Fibroblast of skin of back (primary cell): ENCODE measurements around the gene MMEL1.
"Not testable (repeated sequence)": the region's sequence is repeated elsewhere in the genome, so short reads cannot be mapped to it uniquely, and the experiment has no call there.

Source experiments
- DNase-seq: peaks from one replicate; pipeline ENCODE4 v3.0.0-alpha.2; 2013

MMEL1 gene

DNA sequence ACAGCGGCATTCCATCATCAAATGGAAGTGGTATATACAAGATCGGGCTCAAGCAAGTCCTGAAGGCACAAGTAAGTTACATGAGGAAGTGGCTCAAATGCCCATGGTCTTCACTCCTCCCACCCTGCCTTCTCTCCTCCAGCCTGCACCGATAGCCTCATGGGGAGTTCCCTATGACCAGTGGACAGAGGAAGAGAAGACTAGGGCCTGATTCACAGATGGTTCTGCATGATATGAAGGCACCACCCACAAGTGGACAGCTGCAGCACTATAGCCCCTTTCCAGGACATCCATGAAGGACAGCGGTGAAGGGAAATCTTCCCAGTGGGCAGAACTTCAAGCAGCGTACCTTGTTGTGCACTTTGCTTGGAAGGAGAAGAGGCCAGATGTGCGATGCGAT is 7.1 kb downstream of the MMEL1 start:
- not testable (repeated sequence) for DNase-seq

DNA sequence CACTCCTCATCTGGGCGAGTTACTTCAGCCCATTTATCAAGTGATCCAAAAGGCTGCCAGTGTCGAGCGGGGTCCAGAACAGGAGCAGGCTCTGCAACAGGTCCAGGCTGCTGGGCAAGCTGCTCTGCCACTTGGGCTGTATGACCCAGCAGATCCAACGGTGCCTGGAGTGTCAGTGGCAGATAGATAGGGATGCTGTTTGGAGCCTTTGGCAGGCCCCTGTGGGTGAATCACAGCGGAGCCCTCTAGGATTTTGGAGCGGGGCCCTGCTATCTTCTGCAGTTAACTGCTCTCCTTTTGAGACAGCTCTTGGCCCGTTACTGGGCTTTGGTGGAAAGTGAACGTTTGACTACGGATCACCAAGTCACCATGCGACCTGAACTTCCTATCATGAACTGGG is 7.5 kb downstream of the MMEL1 start:
- no peak for DNase-seq

DNA sequence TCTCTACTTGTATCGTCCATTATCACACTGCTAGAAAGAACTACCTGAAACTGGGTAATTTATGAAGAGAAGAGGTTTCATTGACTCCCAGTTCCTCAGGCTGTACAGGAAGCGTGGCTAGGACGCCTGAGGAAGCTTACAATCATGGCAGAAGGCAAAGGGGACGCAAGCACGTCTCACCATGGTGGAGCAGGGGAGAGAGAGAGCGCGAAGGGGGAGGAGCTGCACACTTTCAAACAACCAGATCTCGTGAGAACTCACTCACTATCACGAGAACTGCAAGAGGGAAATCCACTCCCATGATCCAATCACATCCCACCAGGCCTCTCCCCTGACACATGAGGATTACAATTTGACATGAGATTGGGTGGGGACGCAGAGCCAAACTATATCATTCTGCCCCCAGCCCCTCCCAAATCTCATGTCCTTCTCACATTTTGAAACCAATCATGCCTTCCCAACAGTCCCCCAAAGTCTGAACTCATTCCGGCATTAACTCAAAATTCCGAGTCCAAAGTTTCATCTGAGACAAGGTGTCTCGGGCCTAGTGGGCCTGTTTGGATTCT is 8.0 kb downstream of the MMEL1 start:
- DNase-seq = no peak

DNA sequence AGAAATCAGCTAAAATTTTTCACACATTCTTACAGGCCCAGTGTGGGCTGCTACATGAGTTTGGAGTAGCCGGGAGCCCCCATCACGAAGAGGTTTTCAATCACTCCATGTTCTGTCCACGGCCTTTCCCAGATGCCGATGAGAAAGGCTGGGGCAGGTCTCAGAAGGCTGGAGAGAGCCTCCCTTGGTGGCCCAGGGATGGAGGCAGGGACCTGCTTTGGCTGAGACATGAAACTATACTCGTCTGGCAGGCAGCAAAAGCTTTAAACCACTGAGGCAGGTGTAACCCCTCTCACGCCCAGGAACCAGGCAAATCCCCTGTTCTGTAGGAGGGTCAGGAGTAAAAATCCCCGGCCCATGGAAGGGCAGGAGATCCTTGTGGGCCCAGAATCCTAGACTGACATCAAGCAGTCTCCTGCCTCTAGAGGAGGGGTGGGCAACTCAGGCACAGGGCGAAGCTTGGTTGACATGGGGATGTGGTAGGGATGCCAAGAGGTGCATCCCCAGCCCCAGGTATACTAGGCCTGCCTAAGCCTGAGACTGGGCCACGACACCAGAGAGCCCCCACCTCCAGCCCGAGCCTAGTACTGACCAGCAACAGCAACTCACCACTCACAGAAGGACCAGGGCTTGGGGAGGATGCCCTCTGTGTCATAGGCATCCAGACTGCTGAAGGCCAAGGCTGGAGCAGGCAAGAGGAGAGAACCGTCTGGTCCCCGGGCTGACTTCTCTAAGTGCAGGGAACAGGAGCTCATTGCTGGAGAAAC is 9.1 kb downstream of the MMEL1 start:
- DNase-seq = no peak

DNA sequence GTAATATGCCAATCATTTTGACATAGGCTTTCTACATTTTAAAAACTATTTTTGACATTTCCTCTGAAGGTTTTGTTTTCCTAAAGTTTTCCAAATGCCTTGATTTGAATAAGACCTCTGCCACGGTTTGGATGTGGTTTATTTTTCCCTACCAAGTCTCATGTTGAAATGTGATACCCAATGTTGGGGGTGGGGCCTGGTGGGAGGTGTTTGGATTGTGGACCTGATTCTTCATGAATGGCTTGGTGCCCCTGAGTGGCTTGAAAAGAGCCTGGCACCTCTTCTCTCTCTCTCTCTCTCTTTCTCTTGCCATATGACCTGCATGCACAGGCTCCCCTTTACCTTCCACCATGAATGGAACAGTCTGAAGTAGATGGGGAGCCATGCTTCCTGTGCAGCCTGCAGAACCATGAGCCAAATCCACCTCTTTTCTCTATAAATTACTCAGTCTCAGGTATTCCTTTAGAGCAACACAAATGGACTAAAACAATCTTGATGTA is 14.8 kb downstream of the MMEL1 start:
- no peak for DNase-seq

DNA sequence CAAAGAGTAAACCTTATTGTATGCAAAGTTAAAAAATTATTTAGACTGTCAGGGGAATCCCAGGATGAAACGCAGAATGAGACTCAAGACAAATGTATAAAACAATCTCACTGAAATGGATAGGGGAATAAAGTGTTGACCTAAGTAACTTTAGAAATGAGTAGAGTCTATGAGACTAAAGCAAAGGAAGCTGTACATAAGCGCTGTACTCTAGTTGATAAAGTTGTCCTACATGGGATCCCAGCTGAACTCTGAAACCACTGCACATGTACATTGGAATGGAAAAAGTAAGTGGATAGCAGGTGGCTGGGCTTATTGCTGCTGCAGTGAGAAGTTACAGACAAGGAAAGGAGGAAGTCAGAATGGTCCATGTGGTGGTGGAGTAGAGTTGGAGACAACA is 18.7 kb downstream of the MMEL1 start:
- no peak for DNase-seq

DNA sequence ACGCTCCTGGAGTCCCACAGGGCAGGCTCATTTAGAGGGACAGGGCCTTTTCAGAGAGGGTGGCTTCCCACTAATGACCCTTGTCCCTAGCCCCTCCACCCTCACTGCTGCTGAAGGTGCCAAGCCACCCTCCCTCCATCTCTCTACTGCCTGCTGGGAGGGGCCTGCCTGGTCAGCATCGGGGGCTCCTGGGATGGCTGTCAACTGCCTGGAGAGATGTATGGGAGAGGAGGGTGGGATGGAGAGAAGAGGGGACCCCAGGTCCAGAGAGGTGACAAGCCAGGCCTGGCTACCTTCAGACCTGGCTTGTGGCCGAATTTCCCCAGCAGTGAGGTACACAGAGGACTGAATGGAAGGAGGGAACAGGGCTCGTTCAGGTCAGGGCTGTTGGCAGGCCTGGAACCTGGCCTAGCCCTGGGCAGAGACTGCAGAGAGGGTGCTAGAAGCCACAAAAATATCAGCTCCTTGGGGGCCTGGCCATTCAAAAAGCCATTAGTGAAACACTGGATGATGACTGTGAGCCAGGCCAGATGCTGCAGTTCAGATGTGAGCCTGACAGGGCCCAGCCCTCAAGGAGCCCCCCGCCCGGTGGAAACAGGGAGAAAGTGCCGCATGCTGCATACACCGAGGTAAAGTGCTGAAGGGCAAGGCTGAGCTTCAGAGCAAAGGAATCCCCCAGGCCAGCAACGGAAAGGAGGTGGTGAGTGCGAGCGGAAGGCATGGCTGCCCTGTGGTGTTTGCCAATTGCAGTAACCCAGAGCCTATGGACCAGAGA is 20.0 kb downstream of the MMEL1 start:
- no peak for DNase-seq

DNA sequence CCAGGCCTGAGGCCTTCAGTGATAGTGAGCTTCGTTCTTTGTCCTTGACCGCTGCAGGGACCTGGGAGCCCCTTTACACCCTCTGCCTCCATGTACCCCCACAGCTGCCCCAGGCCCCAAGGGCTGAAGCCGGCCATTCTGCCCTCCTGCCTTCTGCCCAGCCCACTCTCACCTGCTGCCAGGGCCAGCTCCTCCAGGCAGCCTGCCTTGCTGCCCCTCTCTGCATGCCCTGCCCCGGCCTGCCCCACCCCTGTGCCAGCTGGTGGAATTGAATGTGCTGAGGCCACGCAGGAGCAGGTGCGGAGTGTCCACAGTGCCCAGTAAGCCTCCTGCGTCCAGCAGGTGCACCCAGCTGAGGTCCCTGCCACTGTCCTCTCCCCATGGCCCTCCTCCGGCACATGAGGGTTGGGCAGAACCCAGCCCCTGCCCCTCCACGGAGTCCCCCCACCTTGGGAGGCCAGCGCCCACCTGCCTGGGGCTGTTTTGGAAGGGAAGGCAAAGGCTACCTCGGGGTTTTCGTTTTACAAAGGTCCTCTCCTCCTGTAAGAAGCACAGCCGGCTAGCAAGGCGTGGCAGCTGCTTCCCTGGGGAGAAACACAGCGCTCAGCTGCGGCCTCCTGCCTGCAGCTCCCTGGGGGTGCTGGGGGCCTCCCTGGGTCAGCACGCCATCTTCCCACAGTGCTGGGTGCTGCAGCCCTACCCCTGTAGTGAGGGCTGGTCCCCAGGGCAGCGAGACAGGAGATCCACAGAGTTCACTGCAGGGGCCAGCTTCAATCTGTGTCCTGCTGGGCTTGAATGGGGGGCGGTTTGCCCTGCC is 21.0 kb downstream of the MMEL1 start:
- no peak for DNase-seq

DNA sequence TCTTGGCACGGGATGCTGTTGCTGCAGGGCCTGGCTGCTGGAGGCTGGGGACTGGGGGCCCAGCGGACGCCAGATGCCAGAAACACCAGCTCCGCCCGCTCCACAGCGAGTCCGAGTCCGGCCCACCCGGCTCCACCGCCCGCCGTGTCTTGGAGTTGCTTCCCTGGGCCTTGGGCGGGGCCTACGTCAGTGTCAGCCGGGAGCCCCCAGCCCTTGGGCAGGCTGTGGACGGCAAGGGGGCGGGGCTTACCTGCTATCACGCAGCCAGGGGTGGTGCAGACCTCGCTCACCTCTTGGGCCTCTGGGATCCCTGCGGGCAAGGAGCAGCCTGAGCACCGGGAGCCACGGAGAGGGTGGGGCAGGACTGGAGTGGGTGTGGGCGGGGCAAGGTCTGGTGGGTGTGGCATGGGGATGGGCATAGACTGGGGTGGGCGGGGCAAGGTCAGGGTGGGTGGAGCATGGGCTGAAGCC is 21.8 kb downstream of the MMEL1 start:
- no peak for DNase-seq

DNA sequence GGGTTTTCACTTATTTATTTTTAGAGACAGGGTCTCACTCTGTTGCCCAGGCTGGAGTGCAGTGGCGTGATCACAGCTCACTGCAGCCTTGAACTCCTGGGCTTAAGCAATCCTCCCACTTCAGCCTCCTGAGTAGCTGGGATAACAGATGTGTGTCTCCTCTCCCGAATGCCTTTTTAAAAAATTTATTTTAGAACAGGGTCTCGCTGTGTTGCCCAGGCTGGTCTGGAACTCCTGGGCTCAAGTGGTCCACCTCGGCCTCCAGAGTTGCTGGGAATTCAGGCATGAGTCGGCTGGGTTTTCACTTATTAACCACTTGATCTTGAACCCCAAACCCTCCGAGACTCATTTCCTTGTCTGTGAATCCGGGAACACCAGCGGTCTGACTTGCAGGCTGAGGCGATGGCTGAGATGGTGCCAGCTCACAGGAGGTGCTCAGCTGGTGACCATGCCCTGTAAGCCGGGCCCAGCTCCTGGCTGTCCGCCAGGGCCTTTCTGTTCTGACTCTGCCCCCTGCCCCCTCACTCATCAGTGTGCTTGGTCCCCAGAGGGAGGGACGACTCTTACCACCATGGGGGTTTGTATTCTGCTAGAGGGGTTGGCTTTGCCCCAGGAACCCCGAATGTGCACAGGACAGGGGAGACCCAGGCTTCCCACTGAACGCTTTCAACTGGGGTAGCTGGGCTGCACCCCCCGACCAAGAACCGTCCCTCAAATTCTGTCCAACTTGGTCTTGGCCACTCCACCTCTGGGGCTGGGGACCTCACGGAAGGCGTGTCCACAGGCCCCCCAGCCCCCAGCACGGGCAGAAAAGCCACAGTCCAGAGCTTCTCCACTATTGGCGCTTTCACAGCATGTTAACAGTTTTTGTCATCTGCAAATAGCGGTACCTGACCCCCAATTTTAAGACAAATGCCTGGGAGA is 22.5 kb downstream of the MMEL1 start:
- no peak for DNase-seq

DNA sequence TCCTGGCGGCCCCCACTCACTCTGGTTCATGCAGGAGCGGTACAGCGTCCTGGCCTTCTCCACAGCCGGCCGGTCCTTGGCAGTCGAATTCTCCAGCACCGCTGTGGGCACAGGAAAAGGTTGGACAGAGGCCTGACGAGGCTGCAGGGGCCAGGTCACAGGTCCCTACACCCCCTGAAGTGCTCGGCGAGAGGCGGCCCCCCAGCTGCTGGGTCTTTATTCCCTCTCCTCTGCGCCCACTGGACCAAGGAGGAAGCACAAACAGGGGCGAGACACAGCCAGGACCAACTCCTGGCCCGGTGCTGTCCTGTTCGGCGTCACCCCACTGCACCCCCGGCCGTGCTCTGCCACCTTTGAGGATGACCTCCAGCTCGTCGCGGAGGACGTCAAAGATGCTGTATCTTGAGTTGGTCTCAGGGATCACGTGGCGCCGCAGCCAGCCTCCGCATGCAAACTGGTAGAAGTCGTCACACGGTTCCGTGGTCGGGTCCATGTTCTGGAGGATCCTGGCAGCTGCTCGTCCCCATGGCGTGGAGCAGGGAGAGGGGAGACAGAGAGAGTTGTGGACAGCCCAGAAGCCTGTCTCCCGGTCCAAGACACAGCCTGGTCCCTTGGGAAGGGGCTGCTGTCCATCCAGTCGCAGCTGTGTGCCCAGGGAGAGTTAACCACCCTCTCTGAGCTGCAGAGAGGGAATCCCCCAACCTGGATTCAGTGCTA is 23.3 kb downstream of the MMEL1 start:
- no peak for DNase-seq

DNA sequence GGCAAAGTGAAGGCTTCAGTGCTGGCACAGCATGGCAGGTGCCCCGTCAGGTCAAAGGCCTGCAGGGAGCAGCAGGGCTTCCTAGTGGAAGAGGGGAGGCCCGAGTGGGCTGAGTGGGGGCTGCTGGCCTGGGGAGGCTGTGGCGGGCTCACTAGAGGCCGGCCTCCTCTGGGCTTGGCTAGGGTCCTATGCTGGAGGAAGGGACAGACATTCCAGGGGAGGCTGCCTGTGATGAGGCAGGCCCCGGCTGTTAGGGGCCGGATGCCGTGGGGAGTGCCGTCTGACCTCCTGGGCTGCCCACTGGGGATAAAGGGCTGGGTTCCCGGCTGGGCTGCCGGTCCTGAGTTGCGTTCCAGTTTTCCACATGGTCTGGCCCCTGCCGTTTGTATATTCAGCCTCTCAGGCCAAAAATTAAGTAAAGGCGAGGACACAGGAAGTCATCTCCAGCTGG is 25.1 kb downstream of the MMEL1 start:
- DNase-seq = no peak

DNA sequence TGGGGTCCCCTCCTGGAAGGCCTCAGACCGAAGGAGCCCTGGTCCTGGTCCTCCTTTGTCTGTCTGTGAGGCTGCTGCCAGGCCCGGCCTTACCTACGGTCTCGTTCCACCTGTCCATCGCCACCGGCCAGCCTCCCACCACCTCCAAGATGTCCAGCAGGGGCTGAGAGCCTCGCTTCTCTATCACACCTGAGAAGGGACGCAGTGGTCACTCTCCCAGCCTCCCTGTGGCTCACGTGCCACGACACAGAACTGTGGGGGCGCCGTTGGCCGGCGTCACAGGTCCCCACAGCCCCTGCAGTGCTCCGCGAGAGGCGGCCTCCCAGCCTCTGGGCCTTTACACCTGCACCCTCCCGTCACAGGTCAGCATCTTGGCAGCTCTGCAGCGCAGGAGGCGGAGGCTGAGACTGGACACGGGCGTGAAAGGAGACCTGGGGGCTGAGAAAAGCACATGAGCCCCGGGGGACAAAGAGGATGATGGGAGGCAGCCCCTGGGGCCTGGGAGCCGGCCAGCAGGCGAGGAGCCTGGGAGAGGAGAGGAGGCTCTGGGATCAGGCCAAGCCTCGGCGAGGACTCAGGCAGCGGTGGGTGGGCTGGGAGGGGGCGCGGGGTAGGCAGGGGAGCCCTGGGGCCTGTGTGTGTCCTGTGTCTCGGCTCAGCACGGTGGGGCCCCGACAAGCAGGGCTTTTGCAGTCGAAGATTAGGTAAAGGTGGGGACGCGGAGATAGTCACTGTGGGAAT is 25.8 kb downstream of the MMEL1 start:
- DNase-seq = no peak

DNA sequence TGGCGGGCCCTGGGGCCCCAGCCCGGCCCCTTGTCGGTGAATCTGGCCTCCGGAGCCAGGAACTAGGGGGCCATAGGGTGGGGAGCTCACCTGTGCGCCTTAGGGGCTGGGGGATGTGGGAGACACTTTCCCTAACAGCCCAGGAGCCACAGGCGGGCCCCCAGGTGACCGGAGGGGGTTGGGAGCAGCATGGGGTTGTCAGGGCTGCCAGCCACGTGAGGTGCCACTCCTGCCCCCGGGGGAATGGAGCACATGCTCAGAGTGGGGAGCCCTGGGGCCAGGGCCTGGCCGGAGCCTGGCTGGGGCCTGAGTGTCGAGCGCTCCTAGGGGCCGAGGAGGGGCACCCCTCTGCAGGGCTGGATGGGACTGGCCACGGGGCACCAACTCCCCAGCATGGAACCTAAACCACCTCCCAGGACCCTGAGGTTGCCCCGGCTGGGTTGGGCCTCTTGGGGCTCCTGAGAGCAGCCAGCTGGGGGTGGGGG is 26.4 kb downstream of the MMEL1 start:
- no peak for DNase-seq

DNA sequence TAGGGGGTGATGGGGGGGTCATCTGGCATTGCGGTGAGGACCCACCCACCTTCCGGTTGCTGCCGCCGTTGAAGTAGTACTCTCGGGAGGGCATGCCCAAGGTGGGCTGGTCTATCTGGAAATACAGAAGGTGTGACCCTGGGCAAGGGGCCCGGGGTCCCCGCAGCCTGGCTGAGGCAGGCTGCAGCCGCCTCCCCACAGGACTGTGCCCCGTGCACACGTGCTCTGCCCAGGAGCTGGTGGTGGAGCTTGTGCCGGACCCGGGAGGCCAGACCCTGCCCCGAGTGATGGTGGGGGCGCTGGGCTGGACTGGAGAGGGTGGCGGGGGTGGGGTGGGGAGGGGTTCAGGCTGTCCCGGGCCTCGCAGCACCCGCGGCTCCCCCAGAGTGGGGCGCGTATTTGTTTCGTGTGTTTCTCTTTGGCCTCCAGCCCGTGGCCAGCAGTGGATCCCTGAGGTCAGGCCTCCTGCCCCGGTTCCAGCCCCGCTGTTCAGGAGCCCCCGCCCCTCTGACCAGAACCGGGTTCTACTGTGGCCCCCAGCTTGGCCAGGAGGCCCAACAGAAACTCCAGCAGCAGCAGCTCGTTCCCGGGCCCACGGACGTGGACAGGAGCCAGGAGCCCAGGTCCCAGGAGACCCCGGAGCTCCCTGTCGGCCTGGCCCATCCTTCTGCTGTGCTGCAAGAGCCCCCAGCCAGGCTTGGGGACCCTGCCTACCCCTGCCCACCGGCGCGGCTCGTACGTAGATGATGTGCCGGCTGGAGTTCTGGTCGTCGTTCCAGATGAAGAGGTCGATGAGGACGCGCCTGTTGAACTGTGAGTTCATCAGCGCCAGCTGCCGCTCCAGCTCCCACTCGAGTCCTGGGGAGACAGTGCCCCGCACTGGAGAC is 27.1 kb downstream of the MMEL1 start:
- DNase-seq = no peak

DNA sequence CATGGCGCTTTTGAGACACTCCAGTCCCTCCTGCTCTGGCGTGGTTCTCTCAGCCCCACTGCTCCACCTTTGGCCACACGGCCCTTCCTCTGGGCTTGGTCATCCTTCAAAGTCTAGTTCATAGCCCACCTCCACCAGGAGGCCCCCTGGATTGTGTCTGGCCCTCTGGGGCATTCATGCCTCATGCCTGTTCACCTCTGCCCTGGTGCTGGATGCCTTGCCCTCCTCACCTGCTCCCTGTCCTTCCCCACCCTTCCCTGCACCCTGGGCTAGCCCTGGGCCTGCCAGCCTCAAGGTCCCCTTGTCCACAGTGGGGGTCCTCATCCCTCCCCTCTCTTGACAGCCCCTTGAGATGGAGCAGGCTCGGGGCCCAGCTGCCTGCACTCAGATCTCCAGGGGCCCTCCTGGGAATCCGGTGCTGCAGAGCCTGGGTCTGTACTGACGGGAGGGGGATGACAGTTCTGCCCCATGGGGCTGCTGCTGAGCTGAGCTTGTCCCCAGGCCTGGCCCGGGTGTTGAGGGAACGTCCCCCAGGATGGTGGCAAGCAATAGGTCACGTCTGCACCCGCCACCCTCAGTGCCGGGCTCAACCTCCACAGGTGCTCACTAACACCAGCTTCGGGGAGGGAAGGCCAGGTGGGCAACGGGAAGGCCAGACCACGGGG is 27.8 kb downstream of the MMEL1 start:
- DNase-seq = no peak

DNA sequence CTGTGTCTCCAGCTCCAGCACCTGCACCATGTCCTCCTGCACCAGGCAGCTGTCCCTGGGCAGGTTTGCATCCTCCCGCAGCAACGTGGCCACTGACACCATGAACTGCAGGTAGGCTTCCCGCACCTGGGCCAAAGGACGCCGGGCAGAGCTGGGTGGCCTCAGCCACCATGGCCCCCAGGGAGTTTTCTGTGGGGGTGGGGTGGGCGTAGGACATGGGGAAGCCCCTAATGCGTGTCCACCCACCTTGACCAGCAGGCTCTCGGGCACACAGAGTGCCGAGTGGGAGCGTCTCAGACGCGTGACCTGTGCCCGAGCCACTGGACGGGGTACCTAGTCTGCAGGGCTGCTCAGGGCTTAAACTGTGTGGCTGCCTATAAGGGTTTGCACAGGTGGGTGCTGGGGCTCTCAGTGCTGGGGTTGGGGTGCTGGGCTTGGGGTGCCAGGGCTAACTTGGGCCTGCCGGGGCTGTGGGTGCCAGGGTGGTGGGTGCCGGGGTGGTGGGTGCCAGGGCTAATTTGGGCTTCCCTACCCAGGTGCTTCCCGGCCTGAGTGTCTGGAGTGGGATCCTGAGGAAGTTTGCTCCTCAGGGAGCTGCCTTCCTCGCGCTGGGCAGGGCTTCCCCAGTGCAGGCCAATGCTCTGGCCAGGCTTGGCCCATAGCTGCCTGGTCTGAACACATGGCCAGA is 28.5 kb downstream of the MMEL1 start:
- no peak for DNase-seq
